HT1080 (cell line): Measurements from ENCODE around the gene CASQ2. TPM values are rescaled to one million over a fixed set of nuclear protein-coding genes. Genes with fewer than 3 reads are reported as not detected.

Source experiments
- DNase-seq: peaks from one replicate; pipeline ENCODE4 v3.0.0-alpha.2; 2015; ENCODE audit warnings: low read depth
- total RNA-seq: library from RNA; depleted of rRNA; stranded (reverse); fragments of >200 nt; shearing (Covaris generic); gene quantifications from 2 replicates; pipeline ENCODE4 v1.2.3, GENCODE V29; 2014

CASQ2 gene
- total RNA-seq, 1 experiment from 2014 or later: not detected

- DNase-seq: no peak
Measured at GRCh38 chr1:115697619-115698018, 70.9 kb downstream of the CASQ2 start.

- no peak for DNase-seq
Measured at GRCh38 chr1:115694805-115695204, 73.7 kb downstream of the CASQ2 start.

GRCh38 chr1:115692224-115692623, 76.3 kb downstream of the CASQ2 start:
- DNase-seq: no peak

GRCh38 chr1:115690972-115691371, 77.5 kb downstream of the CASQ2 start:
- no peak for DNase-seq

- DNase-seq: no peak
Measured at GRCh38 chr1:115687744-115688143, 80.8 kb downstream of the CASQ2 start.

GRCh38 chr1:115685029-115685705, 83.3 kb downstream of the CASQ2 start:
- DNase-seq: no peak

- no peak for DNase-seq
Measured at GRCh38 chr1:115682792-115683191, 85.7 kb downstream of the CASQ2 start.

- no peak for DNase-seq
Measured at GRCh38 chr1:115680730-115681111, 87.8 kb downstream of the CASQ2 start.

GRCh38 chr1:115679141-115679611, 89.3 kb downstream of the CASQ2 start:
- DNase-seq: peak; percentile 68

GRCh38 chr1:115678141-115678540, 90.4 kb downstream of the CASQ2 start:
- no peak for DNase-seq

- DNase-seq: no peak
Measured at GRCh38 chr1:115677565-115677964, 90.9 kb downstream of the CASQ2 start.

GRCh38 chr1:115677182-115677555, 91.3 kb downstream of the CASQ2 start:
- DNase-seq: peak; percentile 41

- DNase-seq: no peak
Measured at GRCh38 chr1:115676498-115677181, 91.9 kb downstream of the CASQ2 start.

GRCh38 chr1:115672224-115673009, 96.1 kb downstream of the CASQ2 start:
- DNase-seq: no peak

- peak; percentile 81 for DNase-seq
Measured at GRCh38 chr1:115671176-115671934, 97.2 kb downstream of the CASQ2 start.

- peak; percentile 63 for DNase-seq
Measured at GRCh38 chr1:115670476-115671175, 97.9 kb downstream of the CASQ2 start.

GRCh38 chr1:115669886-115670285, 98.6 kb downstream of the CASQ2 start:
- no peak for DNase-seq

- peak; percentile 95 for DNase-seq
Measured at GRCh38 chr1:115669002-115669673, 99.4 kb downstream of the CASQ2 start.

- peak; percentile 82 for DNase-seq
Measured at GRCh38 chr1:115668579-115668978, 99.9 kb downstream of the CASQ2 start.

GRCh38 chr1:115666702-115667101, 101.8 kb downstream of the CASQ2 start:
- DNase-seq: no peak
